Fibroblast of lung (primary cell): ENCODE results near the gene PDZRN4.

Experiments used
- EZH2 ChIP-seq: IDR thresholded peaks from 2 replicates; pipeline ENCODE4 v1.5.1; 2012; ENCODE audit warnings: low read length, control low read depth, mild to moderate bottlenecking; ENCODE audit errors: missing control alignments
- TF ChIP-seq, protein P1 (sequence below), 2 donors: IDR thresholded peaks in 1 of 2; conservative IDR thresholded peaks in 1 of 2; 1 replicate in 1 of 2; 2 replicates in 1 of 2; pipeline ENCODE4 v1.5.1; 2011 to 2012; ENCODE audit warnings: low read length in 2 of 2, control low read depth in 1 of 2, inconsistent platforms in 1 of 2, low read depth in 1 of 2, mild to moderate bottlenecking in 1 of 2

DNA sequence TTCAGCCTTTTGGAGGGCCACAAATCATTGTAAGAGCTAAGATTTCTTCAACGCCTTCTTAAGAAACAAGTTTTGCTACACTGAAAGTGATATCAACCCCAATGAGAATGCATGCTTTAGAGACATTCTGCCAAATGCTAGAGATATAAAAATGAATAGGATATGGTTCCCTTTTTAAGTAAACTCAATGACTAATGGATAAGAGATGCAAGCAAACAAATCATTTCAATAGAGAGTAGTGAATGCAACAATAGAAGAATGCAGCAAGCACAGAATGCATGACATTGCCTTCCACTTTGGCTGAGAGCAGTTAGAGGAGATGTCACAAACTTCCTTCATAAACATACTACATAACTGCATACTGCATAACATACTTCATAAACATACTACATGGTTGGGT lies 116.4 kb downstream of the PDZRN4 start:
- TF ChIP-seq, protein P1, sequence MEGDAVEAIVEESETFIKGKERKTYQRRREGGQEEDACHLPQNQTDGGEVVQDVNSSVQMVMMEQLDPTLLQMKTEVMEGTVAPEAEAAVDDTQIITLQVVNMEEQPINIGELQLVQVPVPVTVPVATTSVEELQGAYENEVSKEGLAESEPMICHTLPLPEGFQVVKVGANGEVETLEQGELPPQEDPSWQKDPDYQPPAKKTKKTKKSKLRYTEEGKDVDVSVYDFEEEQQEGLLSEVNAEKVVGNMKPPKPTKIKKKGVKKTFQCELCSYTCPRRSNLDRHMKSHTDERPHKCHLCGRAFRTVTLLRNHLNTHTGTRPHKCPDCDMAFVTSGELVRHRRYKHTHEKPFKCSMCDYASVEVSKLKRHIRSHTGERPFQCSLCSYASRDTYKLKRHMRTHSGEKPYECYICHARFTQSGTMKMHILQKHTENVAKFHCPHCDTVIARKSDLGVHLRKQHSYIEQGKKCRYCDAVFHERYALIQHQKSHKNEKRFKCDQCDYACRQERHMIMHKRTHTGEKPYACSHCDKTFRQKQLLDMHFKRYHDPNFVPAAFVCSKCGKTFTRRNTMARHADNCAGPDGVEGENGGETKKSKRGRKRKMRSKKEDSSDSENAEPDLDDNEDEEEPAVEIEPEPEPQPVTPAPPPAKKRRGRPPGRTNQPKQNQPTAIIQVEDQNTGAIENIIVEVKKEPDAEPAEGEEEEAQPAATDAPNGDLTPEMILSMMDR (conservative IDR thresholded peaks at IDR 0.05 in 1 of 2, IDR thresholded peaks at IDR 0.05 in 1 of 2; ENCODE audit: low read depth in 1 of 2, low read length in 2 of 2): no peak
- no peak for TF ChIP-seq EZH2
